ENCODE measurements around the gene RNF223. TPM values are rescaled to one million over a fixed set of nuclear protein-coding genes. Genes with fewer than 3 reads are reported as not detected.

RNF223 gene
- total RNA-seq, 1 donor from 2014 or later: 0.65 TPM

GRCh38 chr1:1116701-1117468, 42.8 kb upstream of the RNF223 start:
- Histone ChIP-seq H3K4me3 (peak overlapping the region; percentile 75), H3K9me3 (no peaks in the 10 kb centered on the region), H3K27ac (peak overlapping the region; percentile 18), H3K36me3 (no peaks in the 10 kb centered on the region), H3K27me3 (ENCODE audit: low read depth) (peaks cover 16% of the 10 kb centered on the region), H3K4me1 (peaks cover 11% of the 10 kb centered on the region)
- ATAC-seq (no peak), DNase-seq (peak; percentile 57)
- no peak for TF ChIP-seq CTCF (IDR thresholded peaks at IDR 0.05)
- intact Hi-C loops (cut with DNase I): no loop called here

GRCh38 chr1:1115786-1116700, 41.9 kb upstream of the RNF223 start, which contains the start of gene C1orf159:
Gene C1orf159, minus strand, starts transcription at chr1:1116089. Its CDS starts 24,546 bp downstream, at chr1:1091543.
- Histone ChIP-seq H3K36me3 (no peaks in the 10 kb centered on the region), H3K27ac (peak within 1 kb of the TSS; percentile 74), H3K9me3 (no peaks in the 10 kb centered on the region), H3K4me3 (peak within 1 kb of the TSS; percentile 75), H3K27me3 (ENCODE audit: low read depth) (peaks cover 13% of the 10 kb centered on the region), H3K4me1 (peaks cover 9% of the 10 kb centered on the region)
- TF ChIP-seq CTCF (IDR thresholded peaks at IDR 0.05): no peak
- DNase-seq (peak; percentile 99), ATAC-seq (peak; percentile 98 to 99)
- intact Hi-C loops (cut with DNase I): no loop called here

GRCh38 chr1:1115136-1115785, 41.2 kb upstream of the RNF223 start:
- DNase-seq (peak; percentile 38), ATAC-seq (no peak)
- intact Hi-C loops (cut with DNase I): no loop called here
- no peaks in the 10 kb centered on the region for H3K9me3 ChIP-seq
- no peak for TF ChIP-seq CTCF (IDR thresholded peaks at IDR 0.05)
- H3K4me3 ChIP-seq: peak overlapping the region; percentile 75
- H3K27ac ChIP-seq: peak overlapping the region; percentile 74
- no peaks in the 10 kb centered on the region for H3K36me3 ChIP-seq
- H3K27me3 ChIP-seq (ENCODE audit: low read depth): peaks cover 8% of the 10 kb centered on the region
- peaks cover 9% of the 10 kb centered on the region for H3K4me1 ChIP-seq

GRCh38 chr1:1114431-1114830, 40.3 kb upstream of the RNF223 start:
- H3K27me3 ChIP-seq (ENCODE audit: low read depth): peaks cover 7% of the 10 kb centered on the region
- no peak for TF ChIP-seq CTCF (IDR thresholded peaks at IDR 0.05)
- peak; percentile 29 for DNase-seq
- H3K36me3 ChIP-seq: no peaks in the 10 kb centered on the region
- intact Hi-C loops (cut with DNase I): no loop called here
- no peak for ATAC-seq
- H3K9me3 ChIP-seq: no peaks in the 10 kb centered on the region
- H3K4me3 ChIP-seq: no peak overlapping the region
- H3K4me1 ChIP-seq: peaks cover 9% of the 10 kb centered on the region
- no peak overlapping the region for H3K27ac ChIP-seq
